Measurements from ENCODE around the gene CEBPA.

Gene CEBPA

DNA sequence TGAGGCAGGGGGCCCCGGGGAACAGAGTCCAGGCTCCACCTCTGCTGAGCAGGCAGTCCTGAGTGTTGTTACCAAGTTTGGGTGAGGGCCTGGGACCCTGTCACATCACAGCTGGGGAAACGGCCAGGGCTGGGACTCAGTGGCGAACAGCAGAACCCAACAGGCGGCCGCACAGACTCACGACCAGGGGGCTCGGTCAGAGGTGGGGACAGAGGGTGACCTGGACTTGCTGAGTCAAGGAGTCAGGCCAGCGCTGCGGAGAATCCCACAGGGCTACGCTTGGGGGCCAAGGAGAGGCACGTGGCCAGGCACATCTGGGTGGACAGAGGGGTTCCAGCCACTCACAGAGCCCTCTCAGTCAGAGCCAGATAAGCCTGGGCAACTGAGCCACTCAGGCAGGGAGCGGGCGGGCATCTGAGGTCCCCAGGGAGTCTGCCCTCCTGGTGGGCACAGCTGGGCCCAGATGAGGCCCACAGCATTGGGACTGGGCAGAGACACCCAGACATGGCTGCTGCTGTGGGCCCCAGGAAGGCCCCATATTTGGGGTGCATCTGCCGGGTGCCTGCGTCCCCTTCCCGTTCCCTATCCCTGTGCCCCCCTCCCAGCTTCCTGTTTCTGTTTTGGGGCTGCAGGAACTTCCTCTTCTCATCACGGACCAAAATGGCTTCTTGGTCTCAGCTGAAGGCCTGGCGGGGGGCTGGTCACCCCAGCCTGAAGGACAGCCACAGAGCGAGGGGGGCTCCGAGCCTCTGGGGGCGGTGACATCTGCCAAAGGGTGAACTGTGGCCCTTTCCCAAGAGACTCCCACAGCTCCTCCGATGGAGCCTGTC, 34.0 kb downstream of the CEBPA start:
- no peak for DNase-seq

DNA sequence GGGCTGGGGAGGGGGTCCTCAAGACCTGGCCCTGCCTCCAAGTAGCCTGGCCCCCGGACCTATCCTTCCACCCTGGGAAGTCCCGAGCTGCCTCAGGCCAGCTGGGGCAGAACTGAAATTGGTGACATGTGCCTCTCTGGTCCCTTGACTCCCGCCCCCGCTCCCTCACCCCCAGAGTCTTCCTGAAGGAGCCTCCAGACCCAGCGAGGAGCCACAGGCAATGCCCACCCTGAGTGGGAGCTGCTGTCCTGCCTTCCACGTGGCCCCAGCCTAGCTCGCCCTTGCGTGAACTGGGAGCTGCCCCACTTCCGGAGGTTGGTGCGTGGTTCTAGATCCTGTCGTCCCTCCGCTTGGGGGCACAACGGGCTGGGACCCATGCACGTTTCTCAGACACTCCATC, 34.6 kb downstream of the CEBPA start:
- DNase-seq: no peak

DNA sequence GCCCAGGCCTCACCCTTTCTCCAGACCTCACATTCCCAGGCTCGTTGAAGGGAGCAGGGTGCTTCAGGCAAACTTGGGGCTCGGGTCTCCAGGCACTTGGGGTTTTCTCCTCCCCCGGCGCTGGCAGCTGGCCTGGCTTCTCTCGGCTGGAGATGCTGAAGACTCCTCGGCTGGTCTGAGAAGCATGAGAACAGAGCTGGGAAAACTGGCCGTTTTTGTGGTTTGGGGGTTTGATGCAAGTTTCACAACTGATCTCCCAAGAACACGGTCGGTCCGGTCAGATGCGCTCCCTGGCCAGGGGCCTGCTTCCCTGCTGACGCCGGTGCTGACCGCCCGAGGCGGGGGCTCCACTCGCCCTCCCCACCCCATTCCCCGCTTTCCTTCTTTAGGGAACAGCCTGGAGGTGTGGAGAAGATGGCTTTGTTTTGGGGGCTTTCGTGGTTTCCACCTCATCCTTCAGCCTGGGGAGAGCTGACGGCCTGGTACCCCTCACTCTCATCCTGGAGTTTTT, 35.3 kb downstream of the CEBPA start:
- no peak for DNase-seq

DNA sequence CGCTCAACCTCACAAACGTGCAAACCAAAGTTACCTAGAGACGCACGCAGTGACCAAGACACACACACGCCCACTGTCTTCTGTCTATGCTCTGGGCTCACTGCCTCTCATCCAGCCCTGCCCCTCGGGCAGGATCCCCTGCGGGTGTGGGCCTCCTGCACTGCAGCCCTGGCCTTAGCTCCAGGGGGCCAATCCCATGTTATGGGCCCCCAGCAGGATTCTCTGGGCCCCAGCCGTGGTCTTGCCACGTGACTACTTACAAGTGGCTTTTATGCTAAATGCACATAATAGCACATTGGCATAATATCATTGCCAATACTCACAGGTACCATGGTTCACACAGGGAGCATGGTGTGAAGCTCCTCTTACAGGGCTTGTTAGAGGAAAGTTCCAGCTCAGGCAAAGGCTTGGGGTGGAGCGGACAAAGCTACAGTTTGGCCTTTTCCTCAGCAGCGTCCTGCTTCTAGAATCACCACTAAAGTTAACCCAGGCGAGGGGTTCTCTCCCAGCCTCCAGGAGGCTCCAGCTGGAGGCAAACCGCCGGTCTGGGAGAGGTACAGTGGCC, 37.4 kb downstream of the CEBPA start:
- DNase-seq: no peak

DNA sequence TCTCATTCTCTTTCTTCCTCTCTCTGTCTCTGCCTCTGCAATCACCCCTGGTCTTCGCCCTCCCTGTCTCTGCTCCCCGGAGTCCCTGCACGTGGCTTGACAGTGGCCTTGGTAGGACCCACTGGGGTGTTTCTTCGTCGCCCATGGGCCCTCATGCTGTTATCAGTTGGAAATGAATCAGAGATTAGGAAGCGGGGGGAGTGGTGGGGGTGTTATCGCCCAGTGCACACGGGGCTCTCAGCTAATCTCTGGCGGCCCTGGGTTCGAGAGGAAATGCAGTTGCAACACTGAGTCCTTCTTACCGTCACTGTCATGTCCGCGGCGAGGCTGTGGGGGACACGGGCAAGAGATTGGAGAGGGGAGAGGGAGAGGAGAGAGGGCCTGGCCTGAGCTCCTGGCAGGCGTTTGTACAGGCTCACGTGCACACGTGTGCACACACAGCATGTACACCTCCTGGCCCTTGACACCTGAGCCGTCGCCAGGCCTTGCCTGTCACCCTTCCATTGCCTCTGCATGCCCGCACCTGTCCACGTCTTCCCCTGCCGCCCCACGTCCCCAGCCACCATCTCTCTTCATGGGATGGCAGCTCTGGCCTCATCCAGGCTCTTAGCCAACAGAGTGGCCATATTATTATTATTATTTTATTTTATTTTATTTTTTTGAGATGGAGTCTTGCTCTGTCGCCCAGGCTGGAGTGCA, 38.9 kb downstream of the CEBPA start:
- DNase-seq: no peak

DNA sequence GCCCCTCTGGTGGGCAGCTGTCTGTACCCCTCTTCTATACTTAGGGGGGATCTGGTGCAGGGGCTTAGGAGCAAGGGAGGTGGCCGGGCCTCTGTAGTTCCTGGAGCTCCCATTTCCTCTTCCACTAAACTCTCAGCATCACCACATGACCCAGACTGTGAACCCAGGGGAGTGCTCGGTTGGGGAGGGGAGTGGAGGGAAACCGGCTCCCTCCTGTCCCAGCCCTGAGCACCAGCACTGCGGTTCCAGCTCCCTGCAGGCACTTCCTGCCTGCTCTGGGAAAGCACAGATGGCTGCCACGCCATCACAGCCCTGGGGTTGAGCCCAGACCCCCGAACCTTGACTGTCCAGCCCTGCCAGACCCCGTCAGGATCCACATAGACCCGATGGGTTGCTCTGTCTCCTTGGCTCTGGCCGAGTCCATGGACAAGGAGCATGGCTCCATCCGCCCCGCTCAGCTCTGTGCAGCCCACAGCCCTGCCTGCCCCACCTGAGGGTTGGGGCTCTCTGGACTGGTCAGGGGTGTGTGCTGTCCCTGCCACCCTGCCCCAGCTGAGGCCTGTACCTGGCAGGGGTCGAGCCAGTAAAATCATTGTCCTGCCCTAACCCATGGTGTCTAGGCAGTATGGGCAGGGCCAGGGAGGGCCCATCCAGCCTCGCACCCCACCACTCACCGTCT, 40.7 kb downstream of the CEBPA start:
- DNase-seq: no peak

DNA sequence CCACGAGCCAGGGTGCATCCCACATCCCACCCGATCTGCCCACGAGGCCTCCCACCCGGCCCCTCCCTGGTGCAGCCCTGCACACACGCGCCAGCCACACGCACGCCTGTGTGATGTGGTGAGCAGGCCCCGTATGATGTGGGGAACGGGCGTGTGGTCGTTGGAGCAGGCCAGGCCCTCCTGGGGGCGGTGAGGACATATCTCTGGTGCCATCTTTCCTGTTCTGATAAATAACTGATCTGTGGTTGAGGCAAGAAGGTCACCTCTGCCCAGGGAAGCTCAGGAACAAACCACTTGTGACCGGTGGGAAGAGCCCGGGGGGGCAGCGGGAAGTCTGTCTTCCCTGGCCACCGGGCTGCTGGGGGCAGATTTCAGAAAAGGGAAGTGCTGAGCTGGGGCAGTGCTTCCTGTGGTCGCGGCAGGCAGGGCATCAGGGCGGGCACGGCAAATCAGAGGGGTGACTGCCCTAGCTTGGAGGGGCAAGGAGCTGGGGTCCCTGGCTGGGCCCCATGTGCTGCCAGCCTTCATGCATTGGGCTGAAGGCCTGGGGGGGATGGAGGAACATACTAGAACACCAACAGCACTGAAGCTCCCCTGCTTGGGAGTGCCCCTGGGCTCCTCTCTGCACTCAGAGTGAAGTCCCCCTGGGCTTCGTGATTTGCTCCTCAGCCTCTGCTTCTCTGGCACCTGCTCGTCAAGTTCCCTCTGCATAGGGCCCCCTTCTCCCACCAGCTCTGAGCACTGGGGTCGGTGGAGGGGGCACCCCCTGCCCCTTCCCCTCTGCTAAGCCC, 41.5 kb downstream of the CEBPA start:
- no peak for DNase-seq

DNA sequence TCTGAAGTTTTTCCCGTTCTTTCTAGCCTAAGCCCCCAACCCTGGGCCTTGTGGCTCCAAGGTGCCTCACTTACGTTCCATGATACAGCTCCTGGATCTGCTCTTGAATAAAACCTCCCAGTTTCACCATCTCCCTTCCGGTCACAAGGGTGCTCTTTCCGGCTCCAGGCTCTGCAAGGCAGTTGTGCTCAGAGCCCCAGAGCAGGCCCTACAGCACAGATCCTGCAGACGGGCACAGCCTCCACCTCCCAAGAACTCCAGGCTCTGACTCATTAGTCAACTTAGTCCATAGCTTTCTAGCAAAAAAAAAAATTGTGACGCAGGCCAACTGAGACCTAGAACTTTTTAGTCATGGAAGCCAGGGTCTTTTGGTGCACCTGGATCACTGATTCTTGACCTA, 42.8 kb downstream of the CEBPA start:
- DNase-seq: no peak

DNA sequence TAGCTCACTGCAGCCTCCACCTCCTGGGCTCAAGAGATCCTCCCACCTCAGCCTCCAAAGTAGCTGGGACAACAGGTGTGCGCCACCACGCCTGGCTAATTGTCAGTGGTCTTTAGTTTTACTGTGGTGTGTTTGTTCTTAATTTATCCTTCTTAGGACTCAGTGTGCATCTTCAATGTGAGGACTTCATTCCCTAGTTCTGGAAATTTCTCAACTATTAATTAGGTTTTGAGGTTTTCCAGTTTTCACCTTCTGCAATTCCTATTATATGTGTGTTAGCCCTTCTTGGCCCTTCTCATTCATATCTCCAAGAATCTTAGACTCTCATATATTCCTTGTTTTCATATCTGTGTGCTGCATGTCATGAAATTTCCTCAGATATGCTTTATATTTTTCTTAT, 44.5 kb downstream of the CEBPA start:
- no peak for DNase-seq

DNA sequence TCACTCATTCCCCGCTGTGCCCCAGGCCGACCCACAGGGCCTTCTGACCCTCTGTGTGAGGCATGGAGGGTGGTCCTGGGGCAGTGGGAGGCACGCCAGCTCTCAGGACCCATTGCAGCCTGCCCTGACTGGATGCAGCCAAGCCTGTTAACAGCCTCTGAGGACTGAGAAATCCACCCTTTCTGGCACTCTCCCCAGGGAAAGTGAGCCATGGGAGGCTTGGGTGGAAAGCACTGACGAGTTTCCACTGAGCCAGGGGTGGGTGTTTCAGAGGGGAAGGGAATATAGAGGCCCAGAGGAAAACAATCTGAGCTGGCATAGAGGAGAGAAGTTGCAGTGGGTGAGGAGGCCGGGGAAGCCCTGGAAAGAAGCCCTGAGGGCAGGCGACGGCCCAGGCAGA, 46.1 kb downstream of the CEBPA start:
- no peak for DNase-seq

DNA sequence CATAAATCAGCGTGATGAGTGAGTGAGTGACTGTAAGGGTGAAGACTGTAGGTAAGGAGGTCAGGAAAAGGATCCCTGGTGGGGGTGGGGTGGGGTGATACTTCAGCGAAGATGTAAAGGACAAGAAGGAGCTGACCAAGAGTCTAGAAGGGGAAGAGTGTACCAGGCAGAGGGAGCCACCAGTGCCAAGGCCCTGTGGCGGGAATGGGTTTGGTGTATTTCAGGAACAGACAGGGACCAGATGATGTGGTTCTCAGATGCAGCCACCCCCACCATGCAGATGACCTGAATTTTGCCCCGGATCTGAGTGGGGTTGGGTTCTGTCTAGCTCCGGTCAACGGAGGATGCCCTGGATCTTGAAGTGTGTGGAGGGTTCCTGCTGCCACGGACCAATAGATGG, 46.6 kb downstream of the CEBPA start:
- DNase-seq: no peak

DNA sequence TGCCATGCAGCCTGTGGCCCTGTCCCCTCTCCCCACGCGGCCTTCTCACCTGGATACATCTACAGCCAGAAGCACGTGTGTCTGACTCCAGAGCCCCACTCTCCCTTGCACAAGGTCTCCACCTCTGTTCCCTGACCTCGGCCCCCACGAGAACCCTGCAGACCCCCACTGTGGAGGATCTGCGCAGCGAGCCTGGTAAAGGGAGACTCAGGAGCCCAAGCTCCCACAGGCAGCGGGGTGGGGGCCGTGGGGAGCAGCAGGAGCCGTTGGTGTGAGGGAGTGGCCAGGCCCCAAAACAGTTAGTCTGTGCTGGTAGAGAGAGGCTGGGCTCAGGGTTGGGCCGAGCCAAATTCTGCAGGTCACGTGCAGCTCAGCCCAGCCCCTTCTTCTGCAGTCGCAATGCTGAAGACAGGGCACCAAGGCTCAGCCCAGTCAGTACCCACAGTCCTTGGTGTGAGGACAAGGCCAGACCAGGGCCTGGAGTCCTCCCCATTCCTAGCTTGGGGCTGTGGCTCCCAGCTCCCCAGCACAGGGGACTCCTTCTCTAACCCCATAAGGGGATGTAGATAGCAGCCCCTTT, 48.0 kb downstream of the CEBPA start:
- DNase-seq: no peak

DNA sequence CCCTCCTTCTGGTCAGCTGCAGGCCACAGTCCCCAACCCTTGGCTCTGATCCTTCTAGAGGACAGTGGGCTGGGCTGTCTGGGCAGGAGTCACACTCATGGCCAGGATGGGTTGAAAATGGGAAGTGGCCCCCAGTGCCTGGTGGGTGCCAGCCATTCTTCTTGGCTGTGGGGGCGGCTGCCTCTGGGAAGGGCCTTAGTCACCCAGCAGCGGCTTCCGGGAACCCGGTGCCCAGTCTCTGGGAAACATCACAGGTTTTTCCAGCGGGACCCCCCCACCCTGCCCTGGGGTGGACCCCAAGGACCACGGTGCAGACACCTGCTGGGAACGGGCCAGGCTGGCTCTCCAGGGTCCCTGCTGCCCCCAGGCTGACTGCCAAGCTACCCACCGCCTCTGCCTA, 49.4 kb downstream of the CEBPA start:
- no peak for DNase-seq

DNA sequence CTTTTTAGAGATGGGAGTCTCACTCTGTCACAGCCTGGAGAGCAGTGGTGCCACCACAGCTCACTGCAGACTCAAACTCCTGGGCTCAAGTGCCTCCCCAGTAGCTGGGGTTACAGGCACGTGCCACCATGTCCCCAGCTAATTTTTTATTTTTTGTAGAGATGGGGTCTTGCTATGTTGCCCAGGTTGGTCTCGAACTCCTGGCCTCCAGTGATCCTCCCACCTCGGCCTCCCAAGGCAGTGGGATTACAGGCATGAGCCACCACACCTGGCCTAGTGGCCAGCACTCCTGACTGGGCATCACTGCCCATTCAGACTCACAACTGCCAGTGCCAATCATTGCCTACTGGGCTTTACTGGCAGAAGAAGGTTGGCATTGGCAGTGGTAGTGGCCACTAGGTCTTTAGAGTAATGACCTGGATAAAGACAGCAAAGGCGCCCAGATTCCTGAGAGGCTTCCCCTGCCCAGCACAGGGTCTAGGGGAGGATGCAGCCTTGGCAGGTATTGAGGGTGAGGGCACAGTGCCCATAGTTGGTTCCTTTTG, 49.8 kb downstream of the CEBPA start:
- DNase-seq: no peak

DNA sequence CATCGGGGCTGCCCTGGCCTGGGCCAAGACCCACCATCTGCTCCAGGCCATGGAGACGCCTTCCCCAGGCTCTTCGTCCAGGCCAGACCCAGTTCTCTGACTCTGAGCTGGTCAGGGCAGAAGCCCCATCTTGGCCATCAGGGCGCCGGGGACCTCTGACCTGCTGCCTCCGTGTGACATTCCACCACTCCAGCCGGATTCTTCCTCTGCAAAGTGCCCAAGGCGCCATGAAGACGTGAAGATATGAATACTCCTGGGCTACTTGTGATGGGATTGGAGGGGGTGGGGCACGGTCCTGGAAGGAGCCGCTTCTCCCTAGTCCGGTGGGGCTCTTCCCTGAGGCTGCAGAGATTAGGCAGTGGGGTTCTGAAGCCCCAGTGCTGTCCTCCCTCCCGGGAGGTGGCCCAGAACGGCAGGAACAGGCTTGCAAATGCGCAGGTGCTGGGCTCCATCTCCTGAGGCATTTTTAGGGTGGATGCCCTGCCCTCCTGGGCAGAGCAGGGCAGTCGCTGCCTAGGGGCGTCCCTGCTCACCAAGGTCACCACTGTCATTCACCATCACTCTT, 50.7 kb downstream of the CEBPA start:
- no peak for DNase-seq

DNA sequence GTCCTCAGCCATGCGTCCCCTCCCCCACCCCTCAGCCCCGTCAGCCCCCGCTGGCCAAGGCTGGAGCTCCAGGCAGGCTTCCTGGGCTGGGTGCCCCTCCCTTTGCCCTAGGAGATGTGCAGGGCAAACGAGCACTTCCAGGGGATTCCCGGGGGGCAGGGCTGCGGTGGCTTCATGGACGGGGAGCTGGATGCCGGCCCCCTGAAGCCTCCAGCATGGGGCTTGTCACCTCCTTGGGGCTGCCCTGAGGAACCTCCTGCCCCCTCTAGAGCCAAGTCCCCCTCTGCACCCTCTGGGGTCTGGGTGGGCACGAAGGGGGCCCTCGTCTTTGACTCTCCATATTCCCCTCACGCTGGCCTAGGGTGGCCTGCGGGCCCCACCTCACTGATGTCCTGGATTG, 51.3 kb downstream of the CEBPA start:
- no peak for DNase-seq

DNA sequence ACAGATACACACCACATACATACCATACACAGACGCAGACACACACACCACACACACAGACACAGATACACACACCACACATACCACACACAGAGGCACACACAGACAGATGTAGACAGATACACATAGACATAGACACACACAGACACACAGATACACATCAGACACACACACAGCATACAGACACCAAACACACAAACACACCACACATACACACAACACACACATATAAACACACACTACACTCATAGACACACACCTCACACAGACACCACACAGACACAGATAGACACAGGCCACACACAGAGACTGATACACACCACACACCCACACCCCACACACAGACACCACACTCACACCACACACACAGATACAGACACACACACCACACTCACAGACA, 51.8 kb downstream of the CEBPA start:
- no peak for DNase-seq

Measured in NCI-H2227 treated with DMSO at 0.1 percent for 48 hours (cell line).